Breast epithelium (tissue), 3 donors: ENCODE measurements around the gene INTS6.

Source experiments
- POLR2AphosphoS5 ChIP-seq, 3 donors: sonication (generic); formaldehyde crosslinking; IDR thresholded peaks; one replicate each; pipeline ENCODE4 v1.6.1; 2017; ENCODE audit warnings: antibody characterized with exemption in 3 of 3
- TF ChIP-seq, protein P1 (sequence below), 3 donors: fragments of 450-650 bp; IDR thresholded peaks; one replicate each; pipeline ENCODE4 v1.5.1; 2016 to 2017; ENCODE audit warnings: antibody characterized with exemption in 3 of 3, mild to moderate bottlenecking in 3 of 3, moderate library complexity in 3 of 3

DNA sequence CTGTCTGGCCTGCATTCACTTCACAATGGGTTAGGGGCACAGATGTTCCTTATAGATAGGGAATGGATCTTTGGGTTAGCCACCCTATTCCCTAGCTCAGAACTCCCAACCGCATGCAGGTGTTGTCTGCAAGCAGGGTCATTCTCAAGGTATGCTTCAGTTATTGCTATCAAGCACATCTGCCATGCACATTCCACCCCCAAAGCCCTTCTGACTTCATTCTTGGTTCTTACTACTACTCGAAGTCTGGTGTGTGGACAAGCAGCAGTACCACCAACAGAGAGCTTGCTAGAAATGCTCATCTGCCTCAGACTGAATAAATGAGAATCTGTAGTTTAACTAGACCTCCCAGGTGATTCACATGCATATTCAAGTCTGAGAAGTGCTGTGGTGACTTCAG lies 82.0 kb downstream of the INTS6 start:
- TF ChIP-seq, protein P1, sequence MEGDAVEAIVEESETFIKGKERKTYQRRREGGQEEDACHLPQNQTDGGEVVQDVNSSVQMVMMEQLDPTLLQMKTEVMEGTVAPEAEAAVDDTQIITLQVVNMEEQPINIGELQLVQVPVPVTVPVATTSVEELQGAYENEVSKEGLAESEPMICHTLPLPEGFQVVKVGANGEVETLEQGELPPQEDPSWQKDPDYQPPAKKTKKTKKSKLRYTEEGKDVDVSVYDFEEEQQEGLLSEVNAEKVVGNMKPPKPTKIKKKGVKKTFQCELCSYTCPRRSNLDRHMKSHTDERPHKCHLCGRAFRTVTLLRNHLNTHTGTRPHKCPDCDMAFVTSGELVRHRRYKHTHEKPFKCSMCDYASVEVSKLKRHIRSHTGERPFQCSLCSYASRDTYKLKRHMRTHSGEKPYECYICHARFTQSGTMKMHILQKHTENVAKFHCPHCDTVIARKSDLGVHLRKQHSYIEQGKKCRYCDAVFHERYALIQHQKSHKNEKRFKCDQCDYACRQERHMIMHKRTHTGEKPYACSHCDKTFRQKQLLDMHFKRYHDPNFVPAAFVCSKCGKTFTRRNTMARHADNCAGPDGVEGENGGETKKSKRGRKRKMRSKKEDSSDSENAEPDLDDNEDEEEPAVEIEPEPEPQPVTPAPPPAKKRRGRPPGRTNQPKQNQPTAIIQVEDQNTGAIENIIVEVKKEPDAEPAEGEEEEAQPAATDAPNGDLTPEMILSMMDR (IDR thresholded peaks at IDR 0.05): no peak
- TF ChIP-seq POLR2AphosphoS5 (IDR thresholded peaks at IDR 0.05): no peak
